Stimulated activated CD8-positive, alpha-beta memory T cell treated with anti-CD3 and anti-CD28 coated beads, Interleukin-12 subunit alpha, Interleukin-12 subunit beta, amount 100 ng/mL, for 4 hours (primary cell): ENCODE data around the gene MCU.
"Not testable (repeated sequence)": the region's sequence is repeated elsewhere in the genome, so short reads cannot be mapped to it uniquely, and the experiment has no call there.

Source experiments
- DNase-seq: peaks from one replicate; pipeline ENCODE4 v3.0.0-alpha.2; 2020; ENCODE audit warnings: low read depth

Gene MCU

DNA sequence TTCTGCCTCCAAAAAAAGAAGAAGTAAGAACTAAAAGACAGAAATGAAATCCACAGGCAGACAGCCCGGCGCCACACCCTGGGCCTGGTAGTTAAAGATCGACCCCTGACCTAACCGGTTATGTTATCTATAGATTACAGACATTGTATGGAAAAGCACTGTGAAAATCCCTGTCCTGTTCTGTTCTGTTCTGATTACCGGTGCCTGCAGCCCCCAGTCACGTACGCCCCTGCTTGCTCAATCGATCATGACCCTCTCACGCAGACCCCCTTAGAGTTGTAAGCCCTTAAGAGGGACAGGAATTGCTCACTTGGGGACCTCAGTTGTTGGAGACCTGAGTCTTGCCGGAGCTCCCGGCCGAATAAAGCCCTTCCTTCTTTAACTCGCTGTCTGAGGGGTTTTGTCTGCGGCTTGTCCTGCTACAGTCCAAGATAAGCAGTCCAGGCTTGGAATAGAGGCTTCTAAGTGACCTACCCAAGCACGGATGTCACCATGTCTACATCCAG lies 212.1 kb downstream of the MCU start:
- not testable (repeated sequence) for DNase-seq

DNA sequence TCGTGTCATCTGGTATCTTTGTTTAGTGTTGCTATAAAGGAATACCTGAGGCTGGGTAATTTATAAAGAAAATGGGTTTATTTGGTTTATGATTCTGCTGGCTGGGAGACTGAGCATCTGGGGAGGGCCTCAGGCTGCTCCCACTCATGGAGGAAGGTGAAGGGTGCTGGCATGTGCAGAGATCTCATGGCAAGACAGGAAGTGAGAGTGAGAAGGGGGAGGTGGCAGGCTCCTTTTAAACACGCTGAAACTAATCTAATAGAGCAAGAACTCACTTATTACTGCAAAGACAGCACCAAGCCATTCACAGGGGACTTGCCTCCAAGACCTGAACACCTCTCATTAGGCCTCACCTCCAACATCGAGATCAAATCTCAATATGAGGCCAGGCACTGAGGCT lies 212.9 kb downstream of the MCU start:
- DNase-seq: no peak

DNA sequence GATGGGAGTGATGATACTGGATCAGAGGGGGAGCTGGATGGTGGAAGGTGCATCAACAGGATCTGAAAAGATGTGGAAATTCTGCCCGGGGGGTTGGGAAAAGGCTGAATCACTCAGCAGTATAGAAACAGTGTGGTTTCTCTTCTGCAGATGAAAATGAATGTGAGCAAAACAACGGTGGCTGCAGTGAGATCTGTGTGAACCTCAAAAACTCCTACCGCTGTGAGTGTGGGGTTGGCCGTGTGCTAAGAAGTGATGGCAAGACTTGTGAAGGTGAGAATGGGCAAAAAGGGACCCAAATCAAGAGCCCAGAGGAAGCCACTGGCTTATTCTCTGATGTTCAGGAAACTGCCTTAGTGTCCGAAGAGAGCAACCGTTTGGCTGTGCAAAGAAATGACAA lies 214.5 kb downstream of the MCU start:
- DNase-seq: no peak

DNA sequence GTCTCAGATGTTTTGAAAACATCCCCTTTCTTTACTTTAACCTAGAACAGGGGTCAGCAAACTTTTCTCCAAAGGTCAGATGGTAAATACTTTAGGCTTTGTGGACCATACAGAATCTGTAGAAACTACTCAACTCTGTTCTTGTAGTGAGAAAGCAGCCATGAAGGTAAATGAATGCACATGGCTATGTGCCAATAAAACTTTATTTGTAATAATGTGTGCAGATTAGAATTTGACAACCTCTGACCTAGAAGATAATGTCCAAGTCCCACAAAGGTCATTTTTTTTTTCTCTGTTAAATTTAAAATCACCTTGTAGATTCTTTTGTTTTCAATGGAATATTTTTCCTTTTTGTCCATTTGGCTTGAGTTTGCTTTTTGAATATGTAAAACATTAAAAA lies 218.8 kb downstream of the MCU start:
- no peak for DNase-seq

DNA sequence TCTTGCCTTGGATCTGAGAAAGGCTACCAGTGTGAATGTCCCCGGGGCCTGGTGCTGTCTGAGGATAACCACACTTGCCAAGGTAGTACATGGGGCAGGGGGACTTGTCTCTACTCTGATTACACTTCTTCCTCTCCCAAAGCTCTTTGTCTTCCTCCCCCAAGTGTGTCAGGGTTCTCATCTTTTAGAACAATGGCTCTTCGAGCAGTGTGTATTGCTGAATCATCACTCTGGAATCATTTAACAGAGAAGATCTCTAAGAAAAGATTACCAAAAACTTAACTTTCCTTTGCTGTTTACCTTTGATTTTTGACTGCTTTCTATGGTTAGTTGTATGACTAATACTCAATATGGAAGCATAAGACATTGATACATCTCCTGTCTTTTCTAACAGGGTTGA lies 219.8 kb downstream of the MCU start:
- DNase-seq: no peak

DNA sequence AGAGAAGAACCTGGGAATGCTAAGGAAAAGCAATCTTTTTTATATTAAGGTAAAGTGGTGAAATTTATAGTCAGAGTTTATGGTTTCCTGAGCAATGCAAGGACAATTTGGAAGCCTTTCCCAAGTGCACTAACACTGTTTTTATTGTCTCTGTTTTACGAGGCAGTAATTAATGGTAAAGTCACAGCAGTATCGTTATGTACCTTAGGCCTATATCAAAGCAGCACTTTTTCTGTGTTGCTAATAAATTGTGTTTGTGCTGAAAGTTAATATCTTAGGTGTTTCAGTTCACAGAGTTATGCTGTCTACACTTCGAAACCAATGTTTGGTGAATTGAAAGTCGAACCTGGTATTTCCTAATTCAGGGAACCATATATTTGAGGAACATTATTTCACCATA lies 220.8 kb downstream of the MCU start:
- no peak for DNase-seq

DNA sequence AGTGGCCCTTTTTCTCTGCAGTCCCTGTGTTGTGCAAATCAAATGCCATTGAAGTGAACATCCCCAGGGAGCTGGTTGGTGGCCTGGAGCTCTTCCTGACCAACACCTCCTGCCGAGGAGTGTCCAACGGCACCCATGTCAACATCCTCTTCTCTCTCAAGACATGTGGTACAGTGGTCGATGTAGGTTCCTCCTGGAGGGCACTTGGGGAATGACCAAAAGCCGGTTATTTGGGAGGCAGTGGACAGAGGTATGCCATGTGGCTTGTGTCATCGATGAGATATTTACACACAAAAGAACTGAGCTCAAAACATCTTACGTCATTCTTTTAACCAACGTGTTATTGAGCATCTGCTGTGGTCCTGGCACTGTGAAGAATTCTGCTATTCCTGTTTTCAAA lies 221.3 kb downstream of the MCU start:
- DNase-seq: no peak

DNA sequence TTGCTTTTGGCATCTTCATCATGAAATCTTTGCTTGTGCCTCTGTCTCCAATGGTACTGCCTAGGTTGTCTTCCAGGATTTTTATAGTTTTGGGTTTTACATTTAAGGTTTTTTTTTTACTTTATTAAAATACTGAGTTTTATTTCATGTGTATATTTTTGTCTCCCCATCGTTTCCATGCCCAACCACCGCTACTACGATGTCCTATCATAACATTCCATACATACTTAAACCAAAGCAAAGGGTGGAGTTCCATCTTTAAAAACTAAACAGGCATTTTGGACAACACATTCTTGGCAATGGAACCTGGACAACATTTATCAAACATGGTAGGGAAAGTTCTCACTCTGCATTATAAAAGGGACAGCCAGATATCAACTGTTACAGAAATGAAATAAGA lies 225.3 kb downstream of the MCU start:
- DNase-seq: not testable (repeated sequence)

DNA sequence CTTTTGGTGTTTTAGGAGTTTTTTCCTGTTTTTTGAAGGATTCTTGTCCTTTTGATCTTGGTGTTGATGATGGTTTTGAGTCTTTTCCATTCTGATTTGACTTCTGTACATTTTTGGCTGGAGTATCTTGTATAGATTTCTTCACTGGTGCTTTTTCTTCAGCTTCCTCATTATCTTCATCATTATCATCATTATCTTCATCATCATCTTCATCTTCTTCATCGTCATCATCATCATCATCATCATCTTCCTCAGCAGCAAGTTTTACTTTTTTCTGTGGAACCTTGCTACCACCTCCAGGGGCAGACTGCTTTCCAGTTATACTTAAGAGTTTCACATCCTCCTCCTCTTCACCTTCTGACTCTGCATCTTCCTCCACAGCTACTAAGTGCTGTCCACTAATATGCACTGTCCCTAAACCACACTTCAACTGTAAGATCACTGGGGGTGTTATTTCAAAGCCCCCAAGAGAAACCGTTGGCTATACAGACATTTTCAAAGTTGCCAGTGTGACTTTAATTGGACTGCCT lies 225.9 kb downstream of the MCU start:
- DNase-seq: not testable (repeated sequence)

DNA sequence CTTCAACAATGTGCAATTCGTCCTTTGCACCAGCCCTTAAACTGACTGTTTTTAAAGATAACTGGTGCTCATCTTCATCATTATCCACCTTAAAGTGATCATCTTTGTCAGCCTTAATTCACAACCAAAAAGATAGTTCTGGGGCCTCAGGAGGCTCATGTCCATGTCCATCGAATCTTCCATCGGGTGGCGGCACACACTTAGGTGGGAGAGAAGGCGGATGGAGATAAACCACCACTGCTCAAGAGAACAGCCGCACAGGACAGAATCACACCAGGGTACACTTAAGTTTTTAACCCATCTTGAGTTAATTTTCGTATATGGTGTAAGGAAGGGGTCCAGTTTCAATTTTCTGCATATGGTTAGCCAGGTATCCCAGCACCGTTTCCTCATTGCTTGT lies 226.4 kb downstream of the MCU start:
- no peak for DNase-seq

DNA sequence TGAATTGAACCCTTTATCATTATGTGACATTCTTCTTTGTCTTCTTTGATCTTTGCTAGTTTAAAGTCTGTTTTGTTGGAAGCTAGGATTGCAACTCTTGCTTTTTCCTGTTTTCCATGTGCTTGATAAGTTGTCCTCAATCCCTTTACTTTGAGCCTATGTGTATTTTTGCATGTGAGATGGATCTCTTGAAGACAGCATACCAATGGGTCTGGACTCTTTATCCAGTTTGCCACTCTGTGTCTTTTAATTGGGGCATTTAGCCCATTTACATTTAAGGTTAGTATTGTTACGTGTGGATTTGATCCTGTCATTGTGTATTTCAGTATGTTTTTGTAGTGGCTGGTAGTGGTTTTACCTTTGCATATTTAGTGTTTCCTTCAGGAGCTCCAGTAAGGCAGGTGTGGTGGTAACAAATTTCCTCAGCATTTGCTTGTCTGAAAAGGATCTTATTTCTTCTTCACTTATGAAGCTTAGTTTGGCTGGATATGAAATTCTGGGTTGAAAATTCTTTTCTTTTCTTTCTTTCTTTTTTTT lies 229.3 kb downstream of the MCU start:
- not testable (repeated sequence) for DNase-seq

DNA sequence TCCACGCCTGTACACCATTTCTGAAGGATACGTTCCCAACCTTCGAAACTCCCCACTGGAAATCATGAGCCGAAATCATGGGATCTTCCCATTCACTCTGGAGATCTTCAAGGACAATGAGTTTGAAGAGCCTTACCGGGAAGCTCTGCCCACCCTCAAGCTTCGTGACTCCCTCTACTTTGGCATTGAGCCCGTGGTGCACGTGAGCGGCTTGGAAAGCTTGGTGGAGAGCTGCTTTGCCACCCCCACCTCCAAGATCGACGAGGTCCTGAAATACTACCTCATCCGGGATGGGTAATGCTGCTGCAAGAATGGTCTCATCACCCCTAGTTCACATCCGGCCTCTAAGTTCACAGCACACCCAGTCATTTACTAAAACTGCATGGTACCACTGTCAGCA lies 232.4 kb downstream of the MCU start:
- DNase-seq: no peak

DNA sequence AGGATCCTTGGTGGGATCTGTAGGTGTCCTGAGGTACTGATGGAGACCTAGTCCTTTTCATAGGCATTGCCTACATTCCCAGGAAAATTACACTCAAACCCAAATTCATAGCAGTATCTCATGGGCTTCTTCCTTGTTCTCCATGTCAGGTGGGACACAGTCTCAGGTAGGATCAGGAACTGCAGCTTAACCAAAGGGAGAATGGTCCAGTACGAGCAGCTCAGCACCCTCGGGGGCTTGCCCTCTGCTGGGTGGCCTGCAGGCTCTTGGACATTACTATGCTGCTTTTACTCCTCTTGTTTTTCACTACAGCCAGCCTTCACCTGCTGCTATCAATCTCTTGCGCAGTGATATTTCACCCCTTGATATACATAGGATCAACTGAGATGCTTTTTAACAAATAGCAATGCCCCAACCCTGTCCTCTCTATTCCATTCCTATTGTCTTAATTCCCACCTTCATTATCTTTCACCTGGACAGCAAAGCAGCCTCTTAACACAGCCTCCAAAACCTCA lies 234.1 kb downstream of the MCU start:
- no peak for DNase-seq

DNA sequence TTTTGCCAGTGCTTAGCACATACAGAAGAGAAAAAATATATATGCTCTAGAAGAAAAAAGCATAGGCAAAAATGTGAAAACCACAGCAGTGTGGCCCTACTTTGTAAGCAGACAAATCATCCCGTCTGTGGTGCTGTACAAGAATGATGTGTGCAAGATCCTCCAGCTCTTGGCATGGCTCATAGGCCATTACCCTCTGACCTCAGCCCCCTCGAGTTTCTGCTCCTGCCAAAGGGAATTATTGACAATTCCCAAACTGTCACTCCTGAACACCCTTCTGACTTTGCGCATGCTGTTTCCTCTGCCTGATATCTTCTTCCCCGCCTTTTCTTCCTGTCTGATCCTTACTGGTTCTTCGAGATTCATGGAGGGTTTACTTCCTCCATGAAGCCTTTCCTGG lies 235.5 kb downstream of the MCU start:
- no peak for DNase-seq

DNA sequence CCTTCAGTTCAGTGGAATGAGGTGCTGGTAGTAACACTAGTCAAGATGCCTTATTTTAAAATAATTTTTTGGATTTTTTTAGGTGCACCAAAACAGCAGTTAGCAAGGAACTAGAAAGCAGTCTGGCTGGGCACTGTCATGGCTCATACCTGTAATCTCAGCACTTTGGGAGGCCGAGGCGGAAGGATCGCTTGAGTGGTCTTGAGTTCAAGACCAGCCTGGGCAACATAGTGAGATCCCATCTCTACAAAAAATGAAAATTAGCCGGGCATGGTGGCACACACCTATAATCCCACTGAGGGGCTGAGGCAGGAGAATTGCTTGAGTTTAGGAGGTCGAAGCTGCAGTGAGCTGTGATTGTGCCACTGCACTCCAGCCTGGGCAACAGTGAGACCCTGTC lies 236.9 kb downstream of the MCU start:
- no peak for DNase-seq

DNA sequence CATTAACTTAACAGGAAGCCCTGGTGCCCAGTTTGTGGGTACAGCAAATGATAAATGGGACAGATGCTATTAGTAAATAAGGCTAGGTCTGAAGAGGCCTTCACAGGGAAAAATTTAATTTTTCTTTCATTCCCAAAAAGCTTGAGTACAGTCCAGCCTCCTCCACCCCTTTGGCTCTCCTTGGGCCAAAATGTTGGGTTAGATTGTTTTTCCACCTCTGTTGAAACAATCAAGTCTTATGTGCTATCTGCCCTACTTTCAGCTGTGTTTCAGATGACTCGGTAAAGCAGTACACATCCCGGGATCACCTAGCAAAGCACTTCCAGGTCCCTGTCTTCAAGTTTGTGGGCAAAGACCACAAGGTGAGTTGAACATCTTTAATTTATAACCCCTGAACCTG lies 238.3 kb downstream of the MCU start:
- no peak for DNase-seq

DNA sequence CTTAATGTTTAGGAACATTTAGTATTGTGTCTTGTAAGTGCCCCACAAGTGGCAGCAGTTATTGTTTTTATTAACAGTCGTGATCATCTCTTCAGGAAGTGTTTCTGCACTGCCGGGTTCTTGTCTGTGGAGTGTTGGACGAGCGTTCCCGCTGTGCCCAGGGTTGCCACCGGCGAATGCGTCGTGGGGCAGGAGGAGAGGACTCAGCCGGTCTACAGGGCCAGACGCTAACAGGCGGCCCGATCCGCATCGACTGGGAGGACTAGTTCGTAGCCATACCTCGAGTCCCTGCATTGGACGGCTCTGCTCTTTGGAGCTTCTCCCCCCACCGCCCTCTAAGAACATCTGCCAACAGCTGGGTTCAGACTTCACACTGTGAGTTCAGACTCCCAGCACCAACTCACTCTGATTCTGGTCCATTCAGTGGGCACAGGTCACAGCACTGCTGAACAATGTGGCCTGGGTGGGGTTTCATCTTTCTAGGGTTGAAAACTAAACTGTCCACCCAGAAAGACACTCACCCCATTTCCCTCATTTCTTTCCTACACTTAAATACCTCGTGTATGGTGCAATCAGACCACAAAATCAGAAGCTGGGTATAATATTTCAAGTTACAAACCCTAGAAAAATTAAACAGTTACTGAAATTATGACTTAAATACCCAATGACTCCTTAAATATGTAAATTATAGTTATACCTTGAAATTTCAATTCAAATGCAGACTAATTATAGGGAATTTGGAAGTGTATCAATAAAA lies 240.5 kb downstream of the MCU start:
- DNase-seq: no peak

DNA sequence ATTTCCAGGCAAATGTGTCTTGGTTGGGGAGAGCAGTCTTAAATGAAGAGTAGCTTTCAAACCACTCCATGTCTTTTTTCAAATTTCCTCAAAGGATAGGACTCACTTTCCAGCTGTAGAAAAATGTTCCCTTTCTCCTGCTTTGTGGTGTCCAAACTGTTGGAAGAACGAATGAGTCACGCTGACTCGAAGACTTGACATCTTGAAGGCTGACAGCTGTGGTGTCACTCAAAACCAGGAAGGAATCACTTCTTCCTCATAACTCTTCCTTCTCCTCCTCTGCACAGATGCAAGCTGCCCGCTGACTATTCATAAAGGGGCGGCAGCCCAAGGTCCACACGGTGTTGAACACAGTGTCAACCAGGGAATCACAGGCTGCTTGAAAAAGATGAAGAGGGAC lies 243.4 kb downstream of the MCU start:
- DNase-seq: no peak
